ENCODE results near the gene GP2. TPM values are rescaled to one million over a fixed set of nuclear protein-coding genes. Genes with fewer than 3 reads are reported as not detected.

Gene GP2
- 7.0 TPM for polyA plus RNA-seq (ENCODE audit: insufficient read length)
- long read RNA-seq, donor 1: 0 reads
- long read RNA-seq, donor 2: 0 reads
- long read RNA-seq, donor 3: 0 reads
- long read RNA-seq, donor 4: 0 reads
- long read RNA-seq, donor 5: 0 reads
- long read RNA-seq, donor 6: 0 reads
- long read RNA-seq, donor 7: 0 reads
- long read RNA-seq, donor 8: 0 reads

GRCh38 chr16:20327444-20328041, at the start of gene GP2:
TSS of gene GP2 (minus strand) at chr16:20327513. CDS start at chr16:20326431, 1,082 bp downstream.
- no peak for DNase-seq

- no peak for DNase-seq
Observed at GRCh38 chr16:20372701-20373100, 45.4 kb upstream of the GP2 start.

GRCh38 chr16:20369452-20370054, 42.2 kb upstream of the GP2 start:
- no peak for DNase-seq

- DNase-seq: no peak
Observed at GRCh38 chr16:20364051-20364450, 36.7 kb upstream of the GP2 start.

- no peak for DNase-seq
Observed at GRCh38 chr16:20363191-20363590, 35.9 kb upstream of the GP2 start.

- no peak for DNase-seq
Observed at GRCh38 chr16:20359997-20360396, 32.7 kb upstream of the GP2 start.

GRCh38 chr16:20355114-20355782, 27.9 kb upstream of the GP2 start:
- no peak for DNase-seq

GRCh38 chr16:20353379-20353778, 26.1 kb upstream of the GP2 start:
- DNase-seq: no peak

- DNase-seq: no peak
Observed at GRCh38 chr16:20352615-20353014, 25.3 kb upstream of the GP2 start, which contains the start of gene UMOD. TSS of gene UMOD (minus strand) at chr16:20352715. CDS start at chr16:20350737, 1,978 bp downstream.

GRCh38 chr16:20349615-20350014, 22.3 kb upstream of the GP2 start:
- no peak for DNase-seq

- no peak for DNase-seq
Observed at GRCh38 chr16:20348365-20349185, 21.3 kb upstream of the GP2 start.

GRCh38 chr16:20347666-20348364, 20.5 kb upstream of the GP2 start:
- DNase-seq: no peak

GRCh38 chr16:20344611-20345010, 17.3 kb upstream of the GP2 start:
- DNase-seq: no peak

GRCh38 chr16:20339744-20340143, 12.4 kb upstream of the GP2 start:
- no peak for DNase-seq

GRCh38 chr16:20336955-20337354, 9.6 kb upstream of the GP2 start:
- DNase-seq: no peak

- no peak for DNase-seq
Observed at GRCh38 chr16:20334396-20334795, 7.1 kb upstream of the GP2 start.

- DNase-seq: no peak
Observed at GRCh38 chr16:20333120-20333519, 5.8 kb upstream of the GP2 start.

GRCh38 chr16:20332411-20332810, 5.1 kb upstream of the GP2 start:
- DNase-seq: no peak

- DNase-seq: no peak
Observed at GRCh38 chr16:20331635-20332034, 4.3 kb upstream of the GP2 start.

GRCh38 chr16:20329392-20330138, 2.3 kb upstream of the GP2 start:
- no peak for DNase-seq

- no peak for DNase-seq
Observed at GRCh38 chr16:20326321-20326720, 992 bp downstream of the GP2 start.
